Heart left ventricle (tissue), 16 donors: Measurements from ENCODE around the gene ARHGAP19. TPM values are rescaled to one million over a fixed set of nuclear protein-coding genes. Genes with fewer than 3 reads are reported as not detected.

ENCODE experiments used
- ATAC-seq, 4 donors: fragments of 200-7000 bp; cut with Tn5 transposase; one replicate each; pipeline ENCODE4 v1.9.1; 2020 to 2022; ENCODE audit warnings: moderate library complexity in 4 of 4, mild to moderate bottlenecking in 3 of 4, moderate number of reproducible peaks in 1 of 4
- DNase-seq, 5 donors: peaks; one replicate each; pipeline ENCODE4 v3.0.0-alpha.2; 2020
- H3K27ac ChIP-seq, 12 donors: fragments of 200-600 bp; sonication (generic) in 4 of 12; one replicate each; pipeline versions ENCODE4 v1.5.0 to v1.8.0; 2016 to 2022; ENCODE audit warnings: mild to moderate bottlenecking in 2 of 12
- H3K27me3 ChIP-seq, 9 donors: fragments of 200-600 bp; sonication (generic) in 2 of 9; one replicate each; pipeline versions ENCODE4 v1.5.1 to v1.8.0; 2016 to 2022; ENCODE audit warnings: mild to moderate bottlenecking in 3 of 9
- H3K36me3 ChIP-seq, 9 donors: fragments of 200-600 bp; sonication (generic) in 2 of 9; one replicate each; pipeline versions ENCODE4 v1.5.0 to v1.8.0; 2018 to 2022; ENCODE audit warnings: mild to moderate bottlenecking in 2 of 9
- H3K4me1 ChIP-seq, 12 donors: fragments of 200-600 bp; sonication (generic) in 4 of 12; one replicate each; pipeline versions ENCODE4 v1.5.0 to v1.8.0; 2016 to 2022; ENCODE audit warnings: mild to moderate bottlenecking in 3 of 12
- H3K4me3 ChIP-seq, 12 donors: fragments of 200-600 bp; sonication (generic) in 4 of 12; one replicate each; pipeline versions ENCODE4 v1.5.0 to v1.8.0; 2017 to 2022; ENCODE audit warnings: mild to moderate bottlenecking in 9 of 12, moderate library complexity in 4 of 12
- H3K9me3 ChIP-seq, 12 donors: fragments of 200-600 bp; sonication (generic) in 4 of 12; one replicate each; pipeline versions ENCODE4 v1.5.0 to v1.8.0; 2016 to 2022; ENCODE audit warnings: mild to moderate bottlenecking in 1 of 12
- POLR2A ChIP-seq, 2 donors: fragments of 450-650 bp; IDR thresholded peaks; one replicate each; pipeline ENCODE4 v1.6.1; 2017; ENCODE audit warnings: antibody characterized with exemption in 2 of 2, mild to moderate bottlenecking in 2 of 2, moderate library complexity in 2 of 2
- WGBS, 4 donors: extraction: QIAGEN DNeasy Blood & Tissue Kit in 2 of 4; methylation state at CpG; one replicate each; pipeline versions ENCODE4 v1.1.5 to v1.1.7; 2013 to 2018; 5-methylcytosine and 5-hydroxymethylcytosine counted together
- intact Hi-C, 10 donors: fragments of 100-400 bp; cut with DNase I; formaldehyde crosslinking; loops; one replicate each; pipeline versions ENCODE4 v1.11.1 to v1.14.2; 2022
- polyA plus RNA-seq, 2 donors: library from polyadenylated mRNA; stranded (reverse); fragments of 200-250 nt; gene quantifications; one replicate each; pipeline ENCODE4 v1.2.3, GENCODE V29; 2013
- total RNA-seq, 9 donors: library from RNA; depleted of rRNA in 2 of 9; stranded (reverse); fragments of >200 nt in 2 of 9; fragmentation: NEBNext Ultra II Directional in 3 of 9; extraction: Animal tissue kit (Norgen Biotek cat#: 25700) in 3 of 9; gene quantifications; one replicate each; pipeline versions ENCODE4 v1.1.0 to v1.2.4, GENCODE V29; 2016 to 2023
- TF ChIP-seq, protein P1 (sequence below), 12 donors: fragments of 200-600 bp; sonication (generic) in 4 of 12; IDR thresholded peaks; one replicate each; pipeline versions ENCODE4 v1.5.0 to v1.8.0; 2018 to 2022; ENCODE audit warnings: antibody characterized with exemption in 12 of 12, mild to moderate bottlenecking in 5 of 12
- donor health status: ischemic (EF 13 %, LVEDD 7.1; RV severe dilation, severe dysfunction).
- donor health status: healthy with polysubstance abuse.
- donor health status: DM: no; HTN: yes; CAD: no.
- donor health status: DM: no; HTN: no; CAD: no.
- donor health status: ischemic (EF 25% LVEDD 6.9; RV normal size, moderate dysfunction).
- donor health status: ischemic (EF 25% LVEDD 5.7; RV mildly dilated, moderate dysfunction).
- donor health status: healthy.
- donor health status: DM: yes; HTN: yes; CAD: no.
- donor health status: ischemic (EF 35%, LVEDD 5.7; RV mildly dilated, moderate dysfunction).
- donor health status: nonischemic (EF 11% LVEDD 7.7; RV severe dilation, severe dysfunction).
- donor health status: DM: yes; HTN: yes; CAD: no.
- donor health status: PGD.
- donor health status: ischemic (EF 29% LVEDD 5.4; RV normal size, mild dysfunction).
- donor health status: nonischemic (EF 23%, LVEDD 6.1; RV moderate dilation, normal function).

ARHGAP19 gene
- total and polyA plus RNA-seq, 11 donors = 1.1 to 7.4 (median 4.0) TPM

DNA sequence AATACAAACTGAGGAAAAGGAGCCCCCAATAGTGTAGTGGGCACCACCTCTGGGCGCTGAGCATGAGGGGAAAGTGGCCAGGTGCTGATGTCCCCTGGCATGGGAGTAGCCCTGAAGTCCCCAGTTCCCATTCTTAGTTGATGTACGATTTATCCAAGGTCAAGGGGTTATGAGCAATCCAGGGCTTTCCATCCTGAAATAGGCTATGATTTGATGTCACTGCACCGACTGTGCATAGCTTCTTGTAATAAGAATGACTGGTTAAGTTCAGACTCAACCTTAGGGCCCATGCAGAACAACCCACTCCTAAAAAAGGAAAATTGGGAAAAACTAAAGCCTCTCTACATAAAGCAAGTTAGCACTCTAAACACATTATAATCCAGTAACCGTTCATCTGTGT, 31.1 kb upstream of the ARHGAP19 start:
- TF ChIP-seq POLR2A (IDR thresholded peaks at IDR 0.05) = no peak
- TF ChIP-seq, protein P1, sequence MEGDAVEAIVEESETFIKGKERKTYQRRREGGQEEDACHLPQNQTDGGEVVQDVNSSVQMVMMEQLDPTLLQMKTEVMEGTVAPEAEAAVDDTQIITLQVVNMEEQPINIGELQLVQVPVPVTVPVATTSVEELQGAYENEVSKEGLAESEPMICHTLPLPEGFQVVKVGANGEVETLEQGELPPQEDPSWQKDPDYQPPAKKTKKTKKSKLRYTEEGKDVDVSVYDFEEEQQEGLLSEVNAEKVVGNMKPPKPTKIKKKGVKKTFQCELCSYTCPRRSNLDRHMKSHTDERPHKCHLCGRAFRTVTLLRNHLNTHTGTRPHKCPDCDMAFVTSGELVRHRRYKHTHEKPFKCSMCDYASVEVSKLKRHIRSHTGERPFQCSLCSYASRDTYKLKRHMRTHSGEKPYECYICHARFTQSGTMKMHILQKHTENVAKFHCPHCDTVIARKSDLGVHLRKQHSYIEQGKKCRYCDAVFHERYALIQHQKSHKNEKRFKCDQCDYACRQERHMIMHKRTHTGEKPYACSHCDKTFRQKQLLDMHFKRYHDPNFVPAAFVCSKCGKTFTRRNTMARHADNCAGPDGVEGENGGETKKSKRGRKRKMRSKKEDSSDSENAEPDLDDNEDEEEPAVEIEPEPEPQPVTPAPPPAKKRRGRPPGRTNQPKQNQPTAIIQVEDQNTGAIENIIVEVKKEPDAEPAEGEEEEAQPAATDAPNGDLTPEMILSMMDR (IDR thresholded peaks at IDR 0.05) = no peak
- ATAC-seq = no peak
- H3K4me3 ChIP-seq = no peak overlapping the region
- WGBS, 4 donors = 86 to 90% (median 87%) methylated on average over 4 of the region's 4 CpGs
- H3K27ac ChIP-seq = no peak overlapping the region
- H3K9me3 ChIP-seq = no peaks in the 10 kb centered on the region
- peaks cover 0 to 7% (median 2%) of the 10 kb centered on the region in 9 donors for H3K36me3 ChIP-seq
- H3K27me3 ChIP-seq = no peaks in the 10 kb centered on the region
- intact Hi-C loops = loop anchor here in 1 of 10 donors (10.0 kb wide), 1 partner anchor 49 kb away; no protein-coding TSS in a partner anchor
- no peak for DNase-seq
- peaks cover 0 to 55% (median 19%) of the 10 kb centered on the region in 12 donors for H3K4me1 ChIP-seq

DNA sequence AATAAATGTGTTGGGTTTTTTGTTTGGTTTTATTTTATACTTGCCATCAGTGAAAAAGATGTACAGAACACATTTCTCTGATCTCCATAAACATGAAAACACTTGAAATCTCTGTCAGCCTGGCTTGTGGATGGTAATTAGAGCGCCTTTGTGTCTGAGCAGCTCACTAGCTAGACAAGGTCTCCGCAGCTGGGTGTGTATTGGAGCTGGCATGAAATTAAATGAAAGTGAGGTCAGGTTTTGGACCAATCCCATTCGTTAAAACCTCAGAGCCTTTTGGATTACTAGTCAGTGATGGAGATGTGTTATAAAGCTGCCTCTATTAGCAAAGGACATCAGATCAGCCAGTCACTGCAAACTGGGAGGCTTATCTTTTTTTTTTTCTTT, 29.4 kb upstream of the ARHGAP19 start:
- peak overlapping the region in 1 of 12 donors; percentile 99 for H3K27ac ChIP-seq
- intact Hi-C loops = loop anchor here in 2 of 10 donors (2.0 to 10.0 kb wide), 2 partner anchors 33 to 47 kb away; no protein-coding TSS in a partner anchor
- DNase-seq (no peak), ATAC-seq (no peak)
- no peaks in the 10 kb centered on the region for H3K9me3 ChIP-seq
- peak overlapping the region in 2 of 12 donors; percentile 70 to 81 for H3K4me3 ChIP-seq
- peaks cover 0 to 51% (median 20%) of the 10 kb centered on the region in 12 donors for H3K4me1 ChIP-seq
- no peaks in the 10 kb centered on the region for H3K36me3 ChIP-seq
- TF ChIP-seq POLR2A (IDR thresholded peaks at IDR 0.05) = no peak
- TF ChIP-seq, protein P1 (IDR thresholded peaks at IDR 0.05) = no peak
- H3K27me3 ChIP-seq = no peaks in the 10 kb centered on the region
- 80 to 93% (median 88%) methylated on average over 3 of the region's 3 CpGs for WGBS, 4 donors

DNA sequence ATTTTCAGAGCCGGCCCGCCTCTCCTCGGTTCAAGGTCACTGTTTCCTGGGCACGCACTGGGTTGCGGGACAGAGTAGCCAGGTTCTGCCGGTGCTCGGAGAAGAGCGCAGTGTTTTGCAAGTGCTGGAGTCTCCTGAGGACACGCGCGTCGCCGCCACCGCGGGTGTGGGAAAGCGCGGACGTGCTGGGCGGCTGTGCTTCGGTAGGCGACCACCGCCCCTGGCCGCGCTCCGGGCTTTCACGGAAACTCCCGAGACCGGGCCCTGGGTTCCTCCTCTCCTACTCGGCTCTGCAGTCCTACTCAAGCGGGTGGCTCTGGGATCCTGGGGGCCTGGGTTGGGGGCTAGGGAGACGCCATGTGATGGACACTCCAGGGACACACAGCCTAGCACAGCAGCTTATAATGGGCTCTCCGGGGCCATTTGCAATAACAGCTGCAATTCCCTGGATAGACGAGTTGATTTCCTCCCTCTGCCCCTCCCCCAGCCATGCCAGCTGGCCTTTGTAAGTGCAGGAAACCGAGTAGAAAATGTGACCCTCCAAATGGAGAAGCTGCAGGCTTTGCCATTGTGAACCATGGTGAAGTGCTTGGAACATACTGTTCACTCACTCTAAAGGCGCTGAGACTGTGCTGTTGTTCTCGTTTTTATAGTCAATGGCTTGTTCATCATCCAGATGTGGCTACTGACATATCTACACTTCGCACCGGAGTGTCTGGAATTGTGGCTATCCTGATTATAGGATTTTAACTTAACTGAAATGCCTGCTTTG, 28.8 kb upstream of the ARHGAP19 start:
- Histone ChIP-seq H3K4me1 (peaks cover 0 to 50% (median 20%) of the 10 kb centered on the region in 12 donors), H3K36me3 (no peaks in the 10 kb centered on the region), H3K27ac (peak overlapping the region in 6 of 12 donors; percentile 3 to 99 (median 81)), H3K9me3 (no peaks in the 10 kb centered on the region), H3K27me3 (no peaks in the 10 kb centered on the region), H3K4me3 (peak overlapping the region; percentile 66 to 98 (median 84))
- peak in 1 of 4 donors; percentile 1 for ATAC-seq
- no peak for TF ChIP-seq POLR2A (IDR thresholded peaks at IDR 0.05)
- TF ChIP-seq, protein P1 (IDR thresholded peaks at IDR 0.05) = no peak
- DNase-seq = peak; percentile 32 to 70 (median 40)
- WGBS, 4 donors = 25 to 44% (median 35%) methylated on average over 29 to 38 of the region's 38 CpGs
- intact Hi-C loops = loop anchor here in 2 of 10 donors (2.0 to 10.0 kb wide), 2 partner anchors 34 to 46 kb away; no protein-coding TSS in a partner anchor

DNA sequence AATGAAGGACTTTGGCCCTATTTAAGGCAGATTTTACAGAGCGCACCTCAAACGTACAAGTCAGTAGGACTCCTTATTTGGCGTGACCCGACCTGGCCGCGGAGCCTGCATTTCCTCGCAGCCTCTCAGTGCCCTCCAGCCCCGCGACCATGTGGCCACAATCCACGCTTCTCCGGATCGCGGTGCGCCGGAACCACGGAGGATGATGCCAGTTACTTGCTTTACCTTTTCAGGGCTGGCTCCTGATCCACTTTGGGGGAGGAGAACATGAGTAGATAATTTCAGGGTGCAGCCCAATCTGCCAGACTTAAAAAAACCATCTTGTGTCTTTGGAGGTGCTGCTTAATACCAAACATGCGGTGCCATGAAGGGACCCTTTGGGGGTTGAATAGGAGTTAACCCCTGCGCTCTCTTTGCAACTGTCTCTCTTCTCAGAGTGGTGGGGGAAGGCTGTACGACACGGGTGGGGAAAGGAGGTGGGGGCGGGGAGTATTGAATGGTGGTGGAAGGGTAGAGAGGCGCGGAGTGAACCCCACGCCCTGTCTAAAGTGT, 28.1 kb upstream of the ARHGAP19 start:
- ATAC-seq = no peak
- intact Hi-C loops = loop anchor here in 2 of 10 donors (1.0 to 10.0 kb wide), 3 partner anchors 14 to 46 kb away; partner anchors contain the start of gene FRAT2 (in 1 of the 2)
- H3K36me3 ChIP-seq = no peaks in the 10 kb centered on the region
- H3K27me3 ChIP-seq = no peaks in the 10 kb centered on the region
- peaks cover 0 to 50% (median 20%) of the 10 kb centered on the region in 12 donors for H3K4me1 ChIP-seq
- DNase-seq = peak in 4 of 5 donors; percentile 17 to 62 (median 28)
- H3K9me3 ChIP-seq = no peaks in the 10 kb centered on the region
- peak overlapping the region; percentile 66 to 98 (median 84) for H3K4me3 ChIP-seq
- TF ChIP-seq POLR2A (IDR thresholded peaks at IDR 0.05) = no peak
- TF ChIP-seq, protein P1 (IDR thresholded peaks at IDR 0.05) = no peak
- whole genome bisulfite sequencing, 4 donors = 14 to 22% (median 19%) methylated on average over 21 to 24 of the region's 24 CpGs
- H3K27ac ChIP-seq = peak overlapping the region; percentile 66 to 100 (median 96)
